Measurements from ENCODE around the gene EEF1AKMT3. TPM values are rescaled to one million over a fixed set of nuclear protein-coding genes. Genes with fewer than 3 reads are reported as not detected.

The EEF1AKMT3 gene
- total and polyA plus RNA-seq, 9 of the 15 experiments (the other 6 are each of a cell fraction or from before 2014, with no cell fraction given): 4.1 to 17.2 (median 7.9) TPM

- TF ChIP-seq ZNF639 (CRISPR knock-in tag; conservative IDR thresholded peaks at IDR 0.05 in 1 of 2, IDR thresholded peaks at IDR 0.05 in 1 of 2) (peak in 1 of 2 experiments; percentile 75; a peak in 1 of 4 replicates), JUNB (CRISPR knock-in tag; conservative IDR thresholded peaks at IDR 0.05) (0 out of 2 replicates have a peak, but pooled peaks have one; percentile 54), NFYB (IDR thresholded peaks at IDR 0.05; ENCODE audit: extremely low read depth, insufficient read length) (peak; percentile 94), ZFPM2 (CRISPR knock-in tag; IDR thresholded peaks at IDR 0.05) (0 out of 2 replicates have a peak, but pooled peaks have one; percentile 33), ZFP1 (CRISPR knock-in tag; IDR thresholded peaks at IDR 0.05) (no peak), ARID4B (CRISPR knock-in tag; IDR thresholded peaks at IDR 0.05) (peak; percentile 49; the same call in 1 of the 2 replicates), ZNF444 (CRISPR knock-in tag; IDR thresholded peaks at IDR 0.05) (0 out of 2 replicates have a peak, but pooled peaks have one; percentile 5), ID3 (CRISPR knock-in tag; IDR thresholded peaks at IDR 0.05) (no peak), ID3 (tag; IDR thresholded peaks at IDR 0.05) (no peak), ETV6 (IDR thresholded peaks at IDR 0.05; ENCODE audit: borderline replicate concordance in 1 of 2, low read depth in 2 of 2, low read length in 1 of 2) (no peak), ETV6 (CRISPR knock-in tag; IDR thresholded peaks at IDR 0.05; ENCODE audit: borderline replicate concordance) (no peak), PKNOX1 (IDR thresholded peaks at IDR 0.05) (peak; percentile 99), ELF2 (CRISPR knock-in tag; IDR thresholded peaks at IDR 0.05) (0 out of 2 replicates have a peak, but pooled peaks have one; percentile 22), POLR3G (IDR thresholded peaks at IDR 0.05; ENCODE audit: extremely low read depth, insufficient read length, insufficient replicate concordance) (no peak), ZNF398 (CRISPR knock-in tag; IDR thresholded peaks at IDR 0.05) (no peak), ZFP30 (CRISPR knock-in tag; IDR thresholded peaks at IDR 0.05; ENCODE audit: borderline replicate concordance) (no peak), MAX (CRISPR knock-in tag; IDR thresholded peaks at IDR 0.05) (no peak)
Observed at GRCh38 chr12:57744777-57745484, 27.5 kb upstream of the EEF1AKMT3 start, which contains the start of gene TSPAN31 (continued).

Data from K562 (cell line).